HG03460 (cell line): ENCODE measurements around the gene VDAC1.

Experiments
- ATAC-seq: cut with Tn5 transposase; IDR thresholded peaks from one replicate; pipeline ENCODE4 v1.9.1; 2021; ENCODE audit not compliant: unreplicated experiment

VDAC1 gene

DNA sequence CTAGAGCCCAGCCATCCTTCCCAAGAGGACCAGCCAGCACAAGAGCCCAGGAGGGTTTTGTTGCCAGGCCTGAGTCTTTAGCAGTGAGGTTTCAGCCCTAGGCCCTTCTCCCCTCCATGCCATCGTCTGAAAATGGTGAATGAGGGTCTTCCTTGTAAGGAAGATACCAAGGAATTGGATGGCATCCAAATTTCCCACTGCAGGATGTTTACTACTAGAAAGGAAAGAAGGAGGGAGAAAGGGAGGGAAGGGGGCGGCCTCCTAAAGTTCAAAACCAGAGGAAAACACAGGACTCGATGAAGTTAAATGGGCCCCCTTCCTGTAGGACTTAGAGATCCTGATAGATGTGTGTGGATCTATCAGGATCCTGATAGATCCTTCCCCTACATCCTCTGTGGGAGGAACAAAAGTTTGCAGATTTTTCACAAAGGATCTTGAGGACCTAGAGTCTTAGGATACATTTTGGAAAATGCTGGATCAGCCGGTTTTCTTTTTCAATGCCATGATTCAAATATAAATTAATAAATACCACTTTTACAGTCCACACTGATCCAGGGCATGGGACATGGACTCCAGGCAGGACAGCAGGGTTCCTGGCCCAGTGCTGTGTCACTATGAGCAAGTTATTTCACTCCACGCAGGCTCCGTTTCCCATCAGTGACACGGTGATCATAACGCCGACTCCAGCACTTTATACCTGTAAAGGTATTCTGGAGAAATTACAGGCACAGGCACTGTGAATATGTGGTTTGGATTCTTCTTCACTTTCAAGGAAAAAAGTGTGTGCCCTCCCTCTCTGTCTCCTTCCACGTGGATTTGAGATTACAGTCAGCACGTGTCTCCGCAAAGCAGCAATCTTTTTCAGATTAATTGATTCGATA lies 77.2 kb downstream of the VDAC1 start:
- ATAC-seq = no peak

DNA sequence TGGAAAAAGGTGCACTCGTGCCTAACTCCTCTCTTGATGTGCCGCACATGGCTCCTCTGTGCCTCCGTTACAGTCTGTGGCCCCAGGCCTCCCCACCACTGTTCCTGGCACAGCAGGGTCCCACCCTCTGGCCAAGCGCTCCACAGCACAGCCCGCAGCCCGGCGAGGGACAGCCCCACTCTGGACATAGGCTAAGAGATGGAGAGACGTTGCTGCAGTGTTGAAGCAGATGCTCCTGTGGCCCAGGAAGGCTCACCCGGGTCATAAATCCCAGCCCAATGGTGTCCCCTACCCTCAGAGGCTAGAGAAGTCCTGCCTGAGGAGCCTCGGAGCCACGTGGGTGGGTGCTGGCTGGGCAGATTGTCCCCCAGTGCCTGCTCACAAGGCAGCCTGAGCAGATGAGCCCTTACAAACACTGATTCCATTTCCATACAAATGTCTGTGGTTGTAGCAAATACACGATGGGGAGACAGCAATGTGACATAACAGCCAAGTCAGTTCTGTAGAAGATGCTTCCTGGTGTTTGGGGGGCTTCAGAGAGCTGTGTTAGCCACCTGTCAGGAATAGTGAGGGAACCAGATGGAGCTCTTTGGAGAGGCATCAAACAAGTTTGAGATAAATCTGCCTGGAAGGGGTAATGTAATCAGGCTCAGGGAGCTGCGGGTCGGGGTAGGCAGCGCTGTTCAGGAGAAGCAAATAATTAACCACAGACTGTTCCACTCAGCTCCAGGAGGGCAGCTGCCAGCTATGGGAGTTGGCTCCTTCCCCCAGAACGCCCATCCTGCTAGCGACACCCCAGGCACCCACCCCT lies 78.1 kb downstream of the VDAC1 start:
- no peak for ATAC-seq

DNA sequence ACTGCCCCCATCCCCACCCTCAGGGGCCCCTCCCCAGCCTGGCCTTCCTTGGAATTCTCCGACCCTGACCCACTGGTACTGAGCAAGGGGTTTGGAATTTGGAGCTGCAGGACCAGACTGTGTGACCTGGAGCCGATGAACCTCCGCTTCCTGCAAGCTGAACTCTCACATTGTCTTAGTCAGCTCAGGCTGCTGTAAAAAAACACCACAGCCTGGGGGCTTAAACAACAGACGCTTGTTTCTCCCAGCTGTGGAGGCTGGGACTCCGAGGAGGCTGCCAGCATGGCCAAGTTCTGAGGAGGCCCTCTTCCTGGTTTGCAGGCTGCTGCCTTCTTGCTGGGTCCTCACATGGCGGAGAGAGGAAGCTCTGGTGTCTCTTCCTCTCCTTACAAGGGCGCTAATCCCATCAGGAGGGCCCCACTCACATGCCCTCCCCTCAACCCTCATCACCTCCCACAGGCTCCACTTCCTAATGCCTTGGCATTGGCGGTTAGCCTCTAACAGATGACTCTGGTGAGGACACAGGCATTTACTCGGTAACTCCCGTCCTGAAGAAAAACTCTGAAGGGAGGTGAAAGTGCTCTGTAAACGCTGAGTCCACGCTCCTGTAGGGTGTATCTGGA lies 78.8 kb downstream of the VDAC1 start:
- ATAC-seq = no peak

DNA sequence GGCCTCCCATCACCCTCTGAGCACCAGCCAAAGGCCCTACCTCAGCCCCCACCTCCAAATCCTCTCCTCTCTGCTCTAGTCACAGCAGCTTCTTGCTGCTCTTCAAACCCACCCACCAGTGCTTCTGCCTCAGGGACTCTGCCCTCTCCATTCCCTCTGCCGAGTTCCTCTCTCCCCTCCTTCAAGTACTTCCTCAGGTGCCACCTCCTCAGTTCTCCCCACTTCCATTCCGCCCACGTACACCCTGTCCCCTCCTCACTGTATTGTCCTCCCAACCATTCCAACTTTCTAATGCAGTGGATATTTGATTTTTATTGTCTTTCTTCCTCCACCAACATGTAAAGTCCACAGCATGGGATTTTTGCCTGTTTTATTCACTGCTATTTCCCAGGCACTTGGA lies 79.5 kb downstream of the VDAC1 start:
- no peak for ATAC-seq

DNA sequence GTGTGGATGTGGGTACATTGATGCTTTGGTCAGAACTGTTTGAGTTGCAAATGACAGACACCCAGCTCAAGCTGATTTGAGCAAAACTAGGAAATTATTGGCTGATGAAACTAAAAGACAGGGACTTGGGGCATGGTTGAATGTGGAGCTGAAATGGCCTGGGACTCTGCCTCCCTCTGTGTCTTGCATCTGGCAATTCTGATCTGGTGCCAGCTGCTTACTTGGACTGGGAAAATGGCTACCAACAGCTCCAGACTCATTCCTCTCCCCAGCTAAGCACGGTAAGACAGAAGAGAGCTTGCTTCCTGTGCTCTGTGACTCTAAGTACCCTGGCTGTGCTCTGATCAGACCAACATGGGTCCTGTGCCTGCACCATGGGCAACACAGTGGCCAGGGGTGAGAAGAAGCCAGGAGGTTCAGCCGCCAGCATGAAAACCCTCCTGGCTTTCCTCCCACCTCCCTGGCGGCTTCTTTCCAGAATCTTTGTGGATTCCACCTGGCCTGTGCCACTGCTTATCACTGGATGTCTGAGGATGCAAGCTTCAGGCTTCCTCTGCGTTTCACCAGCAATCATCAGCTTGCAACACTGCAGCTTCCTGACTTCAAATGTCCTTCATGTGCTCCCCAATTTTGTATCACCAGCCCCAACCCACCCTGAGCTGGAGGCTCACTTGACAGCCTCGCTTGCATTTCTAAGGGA lies 80.4 kb downstream of the VDAC1 start:
- no peak for ATAC-seq

DNA sequence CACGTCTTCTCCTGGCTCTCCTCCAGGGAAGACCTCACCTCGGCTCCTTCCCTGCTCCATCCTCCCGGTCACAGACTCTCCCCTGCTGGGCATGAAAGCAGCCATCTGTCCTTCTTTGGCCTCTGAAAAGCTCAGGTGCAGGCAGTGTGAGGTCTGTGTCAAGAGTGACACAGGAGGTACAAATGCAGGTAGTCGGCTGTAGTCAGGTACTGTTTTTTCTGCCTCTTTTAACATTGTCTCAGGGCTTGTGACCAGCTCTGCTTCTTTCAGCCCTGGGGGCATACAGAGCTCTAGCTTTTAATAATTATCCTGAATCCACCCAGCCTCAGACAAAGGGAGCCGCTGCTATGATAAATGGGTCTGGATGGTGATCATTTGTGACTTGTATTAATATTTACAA lies 82.8 kb downstream of the VDAC1 start:
- no peak for ATAC-seq
